Peyer's patch (tissue), 4 donors: Measurements from ENCODE around the gene SEC61A2.

Source experiments
- CTCF ChIP-seq, 6 experiments: fragments of 450-650 bp in 4 of 6; fragments of 200-600 bp in 2 of 6; sonication (generic) in 1 of 6; IDR thresholded peaks; one replicate each; pipeline ENCODE4 v1.5.1; 2017 to 2019; ENCODE audit warnings: antibody characterized with exemption in 6 of 6, mild to moderate bottlenecking in 3 of 6, moderate library complexity in 1 of 6
- POLR2A ChIP-seq, 2 donors: fragments of 450-650 bp; IDR thresholded peaks; one replicate each; pipeline ENCODE4 v1.5.1; 2017; ENCODE audit warnings: antibody characterized with exemption in 2 of 2, mild to moderate bottlenecking in 2 of 2, moderate library complexity in 2 of 2

- no peak for TF ChIP-seq CTCF (IDR thresholded peaks at IDR 0.05)
- TF ChIP-seq POLR2A (IDR thresholded peaks at IDR 0.05): no peak
Measured at GRCh38 chr10:12188656-12189055, 59.2 kb downstream of the SEC61A2 start.
